WERI-Rb-1 (cell line): ENCODE results near the gene MARCHF2.
"Not testable (repeated sequence)": the region's sequence is repeated elsewhere in the genome, so short reads cannot be mapped to it uniquely, and the experiment has no call there.

Experiments used
- DNase-seq: peaks from one replicate; pipeline ENCODE4 v3.0.0-alpha.2; 2020
- H3K27ac ChIP-seq: fragments of 250-450 bp; sonication (Bioruptor Pico); 2 replicates; pipeline ENCODE4 v1.5.1; 2020; ENCODE audit warnings: mild to moderate bottlenecking, moderate library complexity
- H3K27me3 ChIP-seq: fragments of 250-450 bp; sonication (Bioruptor Pico); 2 replicates; pipeline ENCODE4 v1.5.1; 2021; ENCODE audit warnings: mild to moderate bottlenecking, low read depth, moderate library complexity; ENCODE audit not compliant: insufficient read depth, severe bottlenecking
- H3K36me3 ChIP-seq: fragments of 250-450 bp; sonication (Bioruptor Pico); 2 replicates; pipeline ENCODE4 v1.5.1; 2020; ENCODE audit warnings: mild to moderate bottlenecking, moderate library complexity
- H3K4me3 ChIP-seq: 2 replicates; pipeline ENCODE4 v1.5.1; 2011; ENCODE audit warnings: low read depth, mild to moderate bottlenecking, control low read depth, low read length
- H3K9me3 ChIP-seq: fragments of 250-450 bp; sonication (Bioruptor Pico); 2 replicates; pipeline ENCODE4 v1.5.1; 2021; ENCODE audit warnings: mild to moderate bottlenecking, moderate library complexity; ENCODE audit not compliant: severe bottlenecking
- CTCF ChIP-seq: IDR thresholded peaks from 2 replicates; pipeline ENCODE4 v1.5.1; 2011; ENCODE audit warnings: low read depth, mild to moderate bottlenecking, control low read depth, inconsistent platforms, low read length

The MARCHF2 gene

DNA sequence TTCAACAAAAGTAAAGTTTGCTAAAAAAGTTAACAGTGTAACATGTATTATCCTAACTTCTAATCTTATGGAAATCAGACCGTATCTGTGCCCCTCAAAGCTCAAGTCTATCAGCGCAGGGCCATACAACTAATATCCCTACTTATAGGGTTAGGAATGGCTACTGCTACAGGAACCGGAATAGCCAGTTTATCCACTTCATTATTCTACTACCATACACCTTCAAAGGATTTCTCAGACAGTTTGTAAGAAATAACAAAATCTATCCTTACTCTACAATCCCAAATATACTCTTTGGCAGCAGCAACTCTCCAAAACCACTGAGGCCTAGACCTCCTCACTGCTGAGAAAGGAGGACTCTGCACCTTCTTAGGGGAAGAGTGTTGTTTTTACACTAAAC, 27.5 kb upstream of the MARCHF2 start:
- DNase-seq, H3K27me3 ChIP-seq, H3K4me3 ChIP-seq, H3K36me3 ChIP-seq, H3K27ac ChIP-seq, H3K9me3 ChIP-seq: not testable (repeated sequence)

DNA sequence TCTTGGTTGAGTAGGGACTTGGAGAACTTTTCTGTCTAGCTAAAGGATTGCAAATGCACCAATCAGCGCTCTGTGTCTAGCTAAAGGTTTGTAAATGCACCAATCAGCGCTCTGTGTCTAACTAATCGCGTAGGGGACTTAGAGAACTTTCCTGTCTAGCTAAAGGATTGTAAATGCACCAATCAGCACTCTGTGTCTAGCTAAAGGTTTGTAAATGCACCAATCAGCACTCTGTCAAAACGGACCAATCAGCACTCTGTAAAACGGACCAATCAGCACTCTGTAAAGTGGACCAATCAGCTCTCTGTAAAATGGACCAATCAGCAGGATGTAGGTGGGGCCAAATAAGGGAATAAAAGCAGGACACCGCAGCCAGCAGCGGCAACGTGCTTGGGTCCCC, 26.7 kb upstream of the MARCHF2 start:
- not testable (repeated sequence) for H3K27me3 ChIP-seq, H3K4me3 ChIP-seq, DNase-seq, H3K36me3 ChIP-seq, H3K27ac ChIP-seq, H3K9me3 ChIP-seq

GRCh38 chr19:8386990-8387389, 26.1 kb upstream of the MARCHF2 start:
- no peak for TF ChIP-seq CTCF
- Histone ChIP-seq H3K9me3 (no peaks in the 10 kb centered on the region), H3K36me3 (peaks cover 9% of the 10 kb centered on the region), H3K27ac (no peak overlapping the region), H3K4me3 (no peak overlapping the region), H3K27me3 (no peaks in the 10 kb centered on the region)
- no peak for DNase-seq

- Histone ChIP-seq H3K27ac (no peak overlapping the region), H3K27me3 (no peaks in the 10 kb centered on the region), H3K36me3 (peaks cover 9% of the 10 kb centered on the region), H3K4me3 (no peak overlapping the region), H3K9me3 (no peaks in the 10 kb centered on the region)
- DNase-seq: no peak
- TF ChIP-seq CTCF: no peak
Observed at GRCh38 chr19:8387688-8388611, 25.2 kb upstream of the MARCHF2 start.

- DNase-seq: no peak
- TF ChIP-seq CTCF: no peak
- Histone ChIP-seq H3K27me3 (no peaks in the 10 kb centered on the region), H3K27ac (no peak overlapping the region), H3K4me3 (no peak overlapping the region), H3K9me3 (no peaks in the 10 kb centered on the region), H3K36me3 (peaks cover 9% of the 10 kb centered on the region)
Observed at GRCh38 chr19:8388612-8388958, 24.5 kb upstream of the MARCHF2 start.

DNA sequence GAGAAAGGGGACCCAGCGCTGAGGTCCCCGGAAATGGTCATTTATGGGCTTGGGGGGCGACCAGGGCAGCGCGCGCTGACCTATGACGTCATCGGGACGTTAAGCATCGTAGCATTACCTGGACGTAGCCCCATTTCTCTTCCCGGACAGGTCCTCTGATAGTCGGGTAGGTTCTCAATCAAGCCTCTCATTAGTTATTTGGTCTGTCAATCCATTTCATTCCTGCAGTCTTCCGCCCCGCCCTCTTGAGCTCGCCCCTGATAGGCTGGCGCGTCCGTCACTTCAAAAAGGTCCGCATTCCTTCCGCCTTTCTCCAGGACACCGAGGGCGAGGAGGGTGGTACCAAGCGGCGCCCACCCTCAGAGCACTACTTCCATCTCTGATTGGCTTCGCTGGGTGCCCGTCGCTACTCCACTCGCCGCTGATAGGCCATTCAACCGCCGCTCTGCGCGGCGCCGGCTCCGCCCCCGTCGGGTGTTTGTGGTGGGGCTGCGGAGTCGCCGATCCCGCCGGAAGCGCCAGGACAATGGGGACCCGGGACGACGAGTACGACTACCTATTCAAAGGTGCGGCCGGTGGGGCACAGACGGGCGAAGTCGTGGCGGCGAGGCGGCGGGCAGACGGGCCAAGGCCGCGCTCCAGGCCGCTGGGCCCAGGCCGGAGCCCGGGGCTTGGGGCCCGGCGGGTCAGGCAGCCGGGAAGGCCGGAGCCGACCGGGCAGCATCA, 23.1 kb upstream of the MARCHF2 start, which contains the start of gene RAB11B:
RAB11B (plus strand) TSS at position 470 of the 726 bp plus-strand sequence; CDS start at position 527, 57 bp downstream.
- peak; percentile 99 for DNase-seq
- Histone ChIP-seq H3K27ac (peak within 1 kb of the TSS; percentile 99), H3K9me3 (no peaks in the 10 kb centered on the region), H3K4me3 (peak within 1 kb of the TSS; percentile 60), H3K36me3 (peaks cover 9% of the 10 kb centered on the region), H3K27me3 (no peaks in the 10 kb centered on the region)
- no peak for TF ChIP-seq CTCF
